Right forelimb (tissue), 1 donor: ENCODE data around the gene ESR1.

ENCODE experiments used
- DNase-seq: peaks from one replicate; pipeline ENCODE4 v3.0.0-alpha.2; 2018

Gene ESR1

GRCh38 chr6:152143359-152143758 lies 335.9 kb downstream of the ESR1 start:
- DNase-seq: no peak

- no peak for DNase-seq
Observed at GRCh38 chr6:152146385-152146784, 338.9 kb downstream of the ESR1 start.

- no peak for DNase-seq
Observed at GRCh38 chr6:152147269-152147668, 339.8 kb downstream of the ESR1 start.

GRCh38 chr6:152148412-152148811 lies 340.9 kb downstream of the ESR1 start:
- DNase-seq: no peak

GRCh38 chr6:152150196-152150595 lies 342.7 kb downstream of the ESR1 start:
- DNase-seq: no peak

- no peak for DNase-seq
Observed at GRCh38 chr6:152151920-152152319, 344.4 kb downstream of the ESR1 start.

GRCh38 chr6:152154559-152155356 lies 347.3 kb downstream of the ESR1 start:
- no peak for DNase-seq

GRCh38 chr6:152155792-152156191 lies 348.3 kb downstream of the ESR1 start:
- DNase-seq: no peak

- no peak for DNase-seq
Observed at GRCh38 chr6:152160346-152160745, 352.9 kb downstream of the ESR1 start.

- DNase-seq: no peak
Observed at GRCh38 chr6:152161501-152161900, 354.0 kb downstream of the ESR1 start.

- no peak for DNase-seq
Observed at GRCh38 chr6:152164957-152165356, 357.5 kb downstream of the ESR1 start.

- no peak for DNase-seq
Observed at GRCh38 chr6:152166497-152166896, 359.0 kb downstream of the ESR1 start.

GRCh38 chr6:152166897-152167296 lies 359.4 kb downstream of the ESR1 start:
- no peak for DNase-seq

GRCh38 chr6:152167641-152168603 lies 360.4 kb downstream of the ESR1 start:
- no peak for DNase-seq

GRCh38 chr6:152170313-152170701 lies 362.8 kb downstream of the ESR1 start:
- no peak for DNase-seq

GRCh38 chr6:152170702-152171667 lies 363.5 kb downstream of the ESR1 start:
- DNase-seq: no peak

- DNase-seq: no peak
Observed at GRCh38 chr6:152173321-152173720, 365.8 kb downstream of the ESR1 start.

GRCh38 chr6:152173957-152174356 lies 366.5 kb downstream of the ESR1 start:
- DNase-seq: no peak

GRCh38 chr6:152176268-152176667 lies 368.8 kb downstream of the ESR1 start:
- no peak for DNase-seq
